Activated CD4-positive, alpha-beta T cell treated with anti-CD3 and anti-CD28 coated beads, Interleukin-2, amount 10 ng/mL, durations not matched to agents 24 days and 14 days (primary cell): Measurements from ENCODE around the gene MAP3K2. TPM values are rescaled to one million over a fixed set of nuclear protein-coding genes. Genes with fewer than 3 reads are reported as not detected.

ENCODE experiments used
- DNase-seq: peaks from one replicate; pipeline ENCODE4 v3.0.0; 2022
- H3K27ac Mint-ChIP-seq: one replicate; pipeline ENCODE4 v1.8.0; 2022; ENCODE audit warnings: mild to moderate bottlenecking, mixed read lengths
- H3K27me3 Mint-ChIP-seq: one replicate; pipeline ENCODE4 v1.8.0; 2022; ENCODE audit warnings: mixed read lengths
- H3K36me3 Mint-ChIP-seq: one replicate; pipeline ENCODE4 v1.8.0; 2022; ENCODE audit warnings: low read depth, mild to moderate bottlenecking, mixed read lengths
- H3K4me1 Mint-ChIP-seq: one replicate; pipeline ENCODE4 v1.8.0; 2021; ENCODE audit warnings: mixed read lengths
- H3K4me3 Mint-ChIP-seq: one replicate; pipeline ENCODE4 v1.8.0; 2022; ENCODE audit warnings: mild to moderate bottlenecking, moderate library complexity, mixed read lengths
- H3K9me3 Mint-ChIP-seq: one replicate; pipeline ENCODE4 v1.8.0; 2021; ENCODE audit warnings: mixed read lengths
- intact Hi-C: fragments of 100-400 bp; cut with micrococcal nuclease; formaldehyde crosslinking; loops from one replicate; pipeline ENCODE4 v1.15.1; 2023
- total RNA-seq: library from RNA; stranded (reverse); gene quantifications from 2 replicates; pipeline ENCODE4 v1.2.3, GENCODE V29; 2022

The MAP3K2 gene
- total RNA-seq, 1 donor from 2014 or later: 53.7 TPM

GRCh38 chr2:127320586-127321275 lies 67.0 kb downstream of the MAP3K2 start:
- no peak overlapping the region for H3K27ac Mint-ChIP-seq
- H3K27me3 Mint-ChIP-seq: no peaks in the 10 kb centered on the region
- no peak for DNase-seq
- H3K9me3 Mint-ChIP-seq: peaks cover 8% of the 10 kb centered on the region
- H3K4me3 Mint-ChIP-seq: no peak overlapping the region
- intact Hi-C loops: no loop called here
- peaks cover 59% of the 10 kb centered on the region for H3K36me3 Mint-ChIP-seq
- peaks cover 6% of the 10 kb centered on the region for H3K4me1 Mint-ChIP-seq

- DNase-seq: no peak
- H3K36me3 Mint-ChIP-seq: peaks cover 64% of the 10 kb centered on the region
- H3K27me3 Mint-ChIP-seq: no peaks in the 10 kb centered on the region
- intact Hi-C loops: no loop called here
- H3K4me1 Mint-ChIP-seq: peaks cover 6% of the 10 kb centered on the region
- peaks cover 8% of the 10 kb centered on the region for H3K9me3 Mint-ChIP-seq
- H3K4me3 Mint-ChIP-seq: no peak overlapping the region
- H3K27ac Mint-ChIP-seq: peak overlapping the region; percentile 73
Measured at GRCh38 chr2:127320067-127320466, 67.7 kb downstream of the MAP3K2 start.

DNA sequence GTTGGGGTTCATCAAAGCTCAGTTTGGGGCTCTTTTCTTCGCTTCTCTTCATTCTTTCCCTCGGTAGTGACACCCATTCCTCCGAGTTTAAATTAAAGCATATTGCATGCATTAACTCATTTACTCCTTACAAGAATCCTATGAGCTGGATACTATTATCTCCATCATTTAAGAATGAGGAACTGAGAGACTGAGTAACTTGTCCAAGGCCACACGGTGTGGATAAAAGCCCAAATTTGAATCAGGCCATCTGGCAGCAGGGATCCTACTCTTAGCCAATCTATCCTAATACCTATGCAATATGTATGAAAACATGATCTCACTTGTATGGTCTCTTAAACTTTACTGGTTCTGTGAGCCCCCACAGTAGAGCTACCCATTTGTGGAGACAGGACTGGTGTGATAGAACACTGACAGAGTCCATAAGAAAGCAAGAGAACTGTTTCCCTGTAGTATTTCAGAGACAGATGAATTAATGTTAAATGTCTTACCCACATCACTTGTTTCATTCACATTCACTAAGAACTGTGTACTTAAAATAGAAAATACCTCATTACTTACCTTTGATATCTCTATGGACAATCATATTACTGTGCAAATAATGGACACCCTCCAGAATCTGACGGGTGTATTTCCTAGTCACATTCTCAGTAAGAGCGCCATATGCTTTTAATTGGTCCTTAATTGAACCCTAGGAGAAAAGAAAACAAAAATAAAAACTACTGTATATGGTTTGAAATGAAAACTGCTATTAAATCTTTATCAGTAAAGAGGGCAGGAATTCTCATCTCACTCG lies 73.4 kb downstream of the MAP3K2 start:
- Mint-ChIP-seq H3K36me3 (peaks cover 61% of the 10 kb centered on the region), H3K27ac (no peak overlapping the region), H3K9me3 (no peaks in the 10 kb centered on the region), H3K27me3 (no peaks in the 10 kb centered on the region), H3K4me3 (no peak overlapping the region), H3K4me1 (no peaks in the 10 kb centered on the region)
- intact Hi-C loops: no loop called here
- DNase-seq: no peak

DNA sequence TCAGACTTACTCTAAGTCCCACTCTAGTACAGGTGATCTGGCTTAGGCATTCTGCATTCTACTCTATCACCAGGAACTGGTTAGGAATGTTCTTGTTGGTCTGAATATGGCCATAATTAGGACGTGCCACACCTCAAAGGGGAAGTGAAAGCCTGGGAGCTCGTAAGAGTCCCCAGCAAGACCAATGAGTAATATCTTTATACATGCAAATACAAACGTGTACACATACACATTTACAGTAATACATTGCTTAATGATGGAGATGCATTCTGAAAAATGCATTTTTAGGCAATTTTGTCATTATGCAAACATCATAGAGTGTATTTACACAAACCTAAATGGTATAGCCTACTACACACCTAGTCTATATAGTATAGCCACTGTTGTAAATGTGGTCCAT lies 74.4 kb downstream of the MAP3K2 start:
- no peaks in the 10 kb centered on the region for H3K9me3 Mint-ChIP-seq
- H3K27me3 Mint-ChIP-seq: no peaks in the 10 kb centered on the region
- DNase-seq: no peak
- peaks cover 56% of the 10 kb centered on the region for H3K36me3 Mint-ChIP-seq
- no peak overlapping the region for H3K4me3 Mint-ChIP-seq
- H3K27ac Mint-ChIP-seq: no peak overlapping the region
- H3K4me1 Mint-ChIP-seq: no peaks in the 10 kb centered on the region
- intact Hi-C loops: no loop called here

- no peak for DNase-seq
- Mint-ChIP-seq H3K9me3 (no peaks in the 10 kb centered on the region), H3K4me3 (no peak overlapping the region), H3K36me3 (peaks cover 57% of the 10 kb centered on the region), H3K27me3 (no peaks in the 10 kb centered on the region), H3K27ac (no peak overlapping the region), H3K4me1 (peaks cover 3% of the 10 kb centered on the region)
- intact Hi-C loops: no loop called here
Measured at GRCh38 chr2:127310980-127311379, 76.8 kb downstream of the MAP3K2 start.

GRCh38 chr2:127309468-127309867 lies 78.3 kb downstream of the MAP3K2 start:
- no peak overlapping the region for H3K27ac Mint-ChIP-seq
- H3K9me3 Mint-ChIP-seq: no peaks in the 10 kb centered on the region
- DNase-seq: no peak
- intact Hi-C loops: no loop called here
- H3K36me3 Mint-ChIP-seq: peaks cover 51% of the 10 kb centered on the region
- no peaks in the 10 kb centered on the region for H3K27me3 Mint-ChIP-seq
- peaks cover 3% of the 10 kb centered on the region for H3K4me1 Mint-ChIP-seq
- H3K4me3 Mint-ChIP-seq: no peak overlapping the region

DNA sequence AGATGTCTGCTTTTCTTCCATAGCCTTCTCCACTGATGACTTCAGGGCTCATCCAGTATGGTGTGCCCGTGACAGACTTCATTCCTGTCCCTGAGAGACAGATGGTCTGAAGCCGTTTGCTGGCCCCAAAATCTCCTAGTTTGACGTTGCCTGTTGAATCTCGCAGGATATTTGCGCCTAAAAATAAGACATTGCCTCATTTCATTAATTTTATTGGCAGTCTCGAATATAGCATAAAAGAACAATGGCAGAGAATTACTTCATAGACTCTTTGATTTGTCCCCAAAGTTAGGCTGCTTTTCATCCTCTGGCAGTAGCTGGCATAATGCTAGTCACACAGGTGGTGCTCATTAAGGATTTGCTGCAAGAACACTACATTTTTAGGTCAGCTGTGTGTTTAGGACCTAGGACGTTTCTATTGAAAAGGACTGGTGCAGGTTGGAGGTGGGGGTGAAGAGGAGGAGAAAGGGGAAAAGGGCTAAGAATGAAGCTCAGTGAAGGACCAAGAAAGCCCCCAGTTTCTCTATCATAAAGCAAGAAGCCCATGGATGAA lies 79.1 kb downstream of the MAP3K2 start:
- Mint-ChIP-seq H3K27me3 (no peaks in the 10 kb centered on the region), H3K4me1 (peaks cover 3% of the 10 kb centered on the region), H3K27ac (no peak overlapping the region), H3K4me3 (no peak overlapping the region), H3K36me3 (peaks cover 45% of the 10 kb centered on the region), H3K9me3 (no peaks in the 10 kb centered on the region)
- intact Hi-C loops: no loop called here
- DNase-seq: no peak

DNA sequence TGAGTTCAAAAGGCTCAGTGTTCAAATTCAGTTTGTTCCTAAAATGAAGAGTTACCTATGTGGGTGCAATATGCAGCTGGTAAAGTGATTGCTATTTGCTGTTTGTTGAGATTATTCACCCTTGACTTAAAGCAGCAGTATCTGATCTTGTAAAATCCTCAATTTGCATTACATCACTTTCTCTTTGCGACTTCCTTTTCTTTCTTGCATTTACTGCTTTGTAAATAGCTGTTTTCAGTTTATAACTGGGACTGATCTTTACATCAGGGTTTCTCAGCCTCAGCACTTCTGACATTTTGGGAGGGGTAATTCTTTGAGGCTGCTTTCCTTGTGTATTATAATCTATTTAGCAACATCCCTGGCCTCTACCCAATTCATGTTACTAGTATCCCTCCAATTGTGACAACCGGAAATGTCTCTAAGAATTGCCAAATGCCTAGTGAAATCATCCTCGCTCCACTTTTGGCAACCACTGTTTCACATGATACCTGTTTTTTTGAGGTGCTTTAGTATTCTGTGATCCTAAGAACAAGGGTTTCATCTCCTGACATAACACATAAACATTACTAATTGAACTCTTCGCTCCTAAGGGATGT lies 81.7 kb downstream of the MAP3K2 start:
- Mint-ChIP-seq H3K9me3 (no peaks in the 10 kb centered on the region), H3K4me1 (peaks cover 3% of the 10 kb centered on the region), H3K27ac (peak overlapping the region; percentile 49), H3K27me3 (no peaks in the 10 kb centered on the region), H3K36me3 (peaks cover 32% of the 10 kb centered on the region), H3K4me3 (no peak overlapping the region)
- no peak for DNase-seq
- intact Hi-C loops: no loop called here

DNA sequence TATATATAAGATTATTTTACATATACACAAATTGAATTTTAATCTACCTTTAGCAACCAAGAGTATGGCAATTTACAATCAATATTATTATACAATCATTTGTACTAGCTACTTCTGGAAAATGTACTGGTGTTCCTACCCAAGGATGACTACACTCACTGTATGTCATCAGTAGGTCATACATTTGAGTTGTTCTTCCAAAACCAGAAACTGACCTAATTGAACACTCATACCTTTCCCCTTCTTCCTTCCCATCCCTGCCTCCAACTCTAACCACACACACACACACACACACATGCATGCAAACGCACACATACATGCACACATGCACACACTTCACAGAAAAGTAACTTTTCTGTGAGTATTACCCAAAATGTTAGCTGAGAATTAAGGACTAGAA lies 85.6 kb downstream of the MAP3K2 start:
- intact Hi-C loops: no loop called here
- peaks cover 3% of the 10 kb centered on the region for H3K4me1 Mint-ChIP-seq
- H3K4me3 Mint-ChIP-seq: no peak overlapping the region
- no peaks in the 10 kb centered on the region for H3K9me3 Mint-ChIP-seq
- no peak for DNase-seq
- H3K27ac Mint-ChIP-seq: no peak overlapping the region
- H3K36me3 Mint-ChIP-seq: peaks cover 18% of the 10 kb centered on the region
- no peaks in the 10 kb centered on the region for H3K27me3 Mint-ChIP-seq

DNA sequence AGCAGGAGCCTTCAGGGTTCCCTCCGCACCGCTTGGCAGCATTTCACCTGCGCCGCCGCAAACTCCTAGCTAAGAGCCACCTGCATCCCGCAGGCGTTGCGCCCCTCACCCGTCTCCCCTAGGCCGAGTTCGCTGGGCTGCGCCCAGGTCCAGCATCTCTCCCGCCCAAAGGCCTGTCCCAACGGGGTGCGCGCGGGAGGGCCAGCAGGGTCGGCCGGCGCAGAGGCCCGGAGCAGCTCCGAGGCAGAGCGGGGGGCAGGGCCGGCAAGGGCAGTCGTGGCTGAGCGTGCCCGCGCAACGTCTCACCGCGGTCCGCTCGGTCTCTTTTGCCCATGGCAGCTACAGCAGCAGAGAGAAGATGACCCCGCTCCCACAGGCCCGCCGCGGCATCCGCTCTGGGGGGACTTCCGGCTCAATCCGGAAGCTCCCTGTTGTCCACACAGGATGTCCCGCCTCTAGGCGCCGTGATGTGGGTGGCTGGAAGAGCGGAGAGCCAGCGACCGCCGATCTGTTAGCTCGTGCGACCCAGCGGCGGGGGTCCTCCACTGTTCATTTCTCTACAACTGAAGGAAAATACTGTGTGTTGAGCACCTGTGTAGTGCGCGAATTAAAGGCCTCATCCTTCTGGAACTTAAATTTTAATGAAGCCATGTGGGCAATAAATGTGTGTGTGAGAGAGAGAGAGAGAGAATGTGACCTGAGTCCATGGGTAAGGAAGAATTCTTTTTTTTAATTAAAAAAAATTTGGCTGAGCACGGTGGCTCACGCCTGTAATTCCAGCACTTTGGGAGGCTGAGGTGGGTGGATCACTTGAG lies 93.8 kb downstream of the MAP3K2 start, which contains the start of gene ERCC3:
ERCC3 (minus strand) TSS at position 397 of the 815 bp plus-strand sequence; CDS start at position 334, 63 bp downstream.
- Mint-ChIP-seq H3K27ac (peak within 1 kb of the TSS; percentile 98), H3K4me3 (peak within 1 kb of the TSS; percentile 99), H3K4me1 (peaks cover 23% of the 10 kb centered on the region), H3K27me3 (no peaks in the 10 kb centered on the region), H3K9me3 (no peaks in the 10 kb centered on the region), H3K36me3 (peaks cover 39% of the 10 kb centered on the region)
- peak; percentile 95 for DNase-seq
- intact Hi-C loops: loop anchor here (5.0 to 10.0 kb wide), 3 partner anchors 183 to 731 kb away; partner anchors contain the start of gene SAP130

DNA sequence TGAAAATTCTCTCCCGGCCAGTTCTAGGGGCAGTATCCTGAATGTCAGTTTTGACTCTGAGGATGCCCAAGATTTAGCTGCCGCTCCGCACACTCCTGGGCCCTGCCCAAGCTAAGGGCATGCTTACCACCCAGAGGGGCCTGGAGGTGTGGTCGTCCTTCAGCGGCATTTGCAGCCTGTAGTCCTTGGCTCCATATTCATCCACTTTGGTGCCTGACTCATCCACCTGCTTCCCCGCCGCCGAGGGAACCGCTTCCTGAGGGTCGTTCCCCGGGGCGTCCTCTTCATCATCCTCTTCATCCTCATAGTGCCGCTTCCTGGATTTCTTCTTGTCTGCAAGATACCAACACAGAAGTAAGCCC lies 94.4 kb downstream of the MAP3K2 start:
- Mint-ChIP-seq H3K9me3 (no peaks in the 10 kb centered on the region), H3K27ac (peak overlapping the region; percentile 98), H3K27me3 (no peaks in the 10 kb centered on the region), H3K4me1 (peaks cover 23% of the 10 kb centered on the region), H3K4me3 (peak overlapping the region; percentile 99), H3K36me3 (peaks cover 45% of the 10 kb centered on the region)
- no peak for DNase-seq
- intact Hi-C loops: loop anchor here (5.0 to 10.0 kb wide), 3 partner anchors 184 to 731 kb away; partner anchors contain the start of gene SAP130

DNA sequence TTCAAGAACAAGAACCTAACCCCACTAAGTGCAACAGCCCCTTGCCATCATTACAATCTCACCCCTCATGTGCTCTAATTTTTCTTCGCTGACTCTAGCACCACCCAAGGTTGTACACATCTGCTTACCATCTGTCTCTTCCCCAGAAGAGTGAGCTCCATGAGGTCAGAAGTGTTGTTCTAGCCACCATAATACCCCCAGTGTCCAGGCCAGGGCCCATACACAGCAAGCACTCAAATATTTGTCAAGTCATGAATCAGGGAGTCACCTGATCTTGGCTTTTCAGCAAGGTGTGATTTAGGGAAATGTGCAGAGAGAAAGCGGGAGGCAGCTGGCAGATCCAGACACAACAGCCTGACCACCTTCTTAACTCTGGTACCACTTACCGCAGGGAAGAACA lies 99.5 kb downstream of the MAP3K2 start:
- Mint-ChIP-seq H3K27me3 (no peaks in the 10 kb centered on the region), H3K36me3 (peaks cover 88% of the 10 kb centered on the region), H3K9me3 (no peaks in the 10 kb centered on the region), H3K4me3 (no peak overlapping the region), H3K27ac (no peak overlapping the region), H3K4me1 (peaks cover 16% of the 10 kb centered on the region)
- intact Hi-C loops: no loop called here
- DNase-seq: no peak

DNA sequence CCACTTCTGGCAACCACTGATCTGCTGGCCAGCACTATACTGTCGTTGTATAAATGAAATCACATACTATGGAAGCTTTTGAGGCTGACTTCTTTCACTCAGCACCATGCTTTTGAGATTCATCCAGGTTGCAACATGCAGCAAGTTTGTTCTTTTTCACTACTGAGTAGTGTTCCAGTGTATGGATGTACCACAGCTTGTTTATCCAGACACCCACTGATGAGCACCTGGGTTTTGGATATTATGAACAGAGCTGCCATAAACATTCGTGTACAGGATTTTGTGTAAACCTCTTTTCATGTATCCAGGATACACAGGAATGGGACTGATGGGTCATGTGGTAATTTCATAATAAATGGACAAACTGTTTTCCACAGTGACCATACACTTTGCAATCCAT lies 104.5 kb downstream of the MAP3K2 start:
- peaks cover 87% of the 10 kb centered on the region for H3K36me3 Mint-ChIP-seq
- peaks cover 12% of the 10 kb centered on the region for H3K4me1 Mint-ChIP-seq
- intact Hi-C loops: no loop called here

More for the DNA sequence above, 104.5 kb downstream of the MAP3K2 start:
- no peaks in the 10 kb centered on the region for H3K9me3 Mint-ChIP-seq
- no peaks in the 10 kb centered on the region for H3K27me3 Mint-ChIP-seq
- H3K27ac Mint-ChIP-seq: no peak overlapping the region
- DNase-seq: no peak
- H3K4me3 Mint-ChIP-seq: no peak overlapping the region
